Measurements from ENCODE around the gene KNDC1.
"Not testable (repeated sequence)": the region's sequence is repeated elsewhere in the genome, so short reads cannot be mapped to it uniquely, and the experiment has no call there.

Gene KNDC1, protein sequence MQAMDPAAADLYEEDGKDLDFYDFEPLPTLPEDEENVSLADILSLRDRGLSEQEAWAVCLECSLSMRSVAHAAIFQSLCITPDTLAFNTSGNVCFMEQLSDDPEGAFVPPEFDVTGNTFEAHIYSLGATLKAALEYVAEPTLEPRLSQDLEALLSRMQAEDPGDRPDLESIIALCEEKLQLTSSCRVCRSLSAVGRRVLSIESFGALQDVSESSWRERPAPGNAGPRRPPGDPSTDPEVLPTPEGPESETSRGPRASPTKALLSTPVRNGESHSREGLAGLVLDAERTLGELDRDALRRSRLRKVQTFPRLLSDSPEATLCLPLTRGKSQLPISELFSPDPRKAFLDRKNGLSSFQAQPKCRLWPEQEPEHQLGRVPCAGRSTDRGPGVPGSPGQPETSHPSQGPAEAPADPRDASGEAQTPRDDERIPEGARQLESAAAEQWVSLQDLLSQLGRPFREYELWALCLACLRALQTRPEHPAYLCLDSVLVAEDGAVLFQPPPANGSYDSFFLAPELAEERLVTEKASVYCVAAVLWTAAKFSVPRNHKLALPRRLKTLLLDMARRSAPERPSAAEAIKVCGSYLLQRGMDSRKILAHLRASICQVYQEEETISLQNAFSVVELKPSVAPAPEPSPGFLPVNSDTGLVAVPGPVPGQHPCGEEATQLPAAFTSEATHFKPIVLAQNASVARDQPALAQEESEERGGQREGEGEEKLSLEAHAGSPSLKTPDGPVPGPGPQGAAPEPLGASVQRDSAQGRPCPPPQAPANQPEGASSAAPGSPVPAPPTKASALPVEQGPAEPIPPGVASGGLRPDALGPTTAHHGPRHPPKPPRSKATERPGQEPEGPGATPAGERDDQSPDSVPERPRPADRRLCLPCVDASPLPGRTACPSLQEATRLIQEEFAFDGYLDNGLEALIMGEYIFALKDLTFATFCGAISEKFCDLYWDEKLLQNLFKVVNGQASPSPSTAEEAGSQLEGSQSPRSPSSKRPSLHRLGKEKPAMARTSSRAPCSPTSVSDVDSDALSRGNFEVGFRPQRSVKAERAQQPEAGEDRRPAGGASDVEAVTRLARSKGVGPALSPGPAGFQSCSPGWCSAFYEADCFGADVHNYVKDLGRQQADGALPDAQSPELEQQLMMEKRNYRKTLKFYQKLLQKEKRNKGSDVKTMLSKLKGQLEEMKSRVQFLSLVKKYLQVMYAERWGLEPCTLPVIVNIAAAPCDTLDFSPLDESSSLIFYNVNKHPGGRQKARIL (N-terminal part only)

DNA sequence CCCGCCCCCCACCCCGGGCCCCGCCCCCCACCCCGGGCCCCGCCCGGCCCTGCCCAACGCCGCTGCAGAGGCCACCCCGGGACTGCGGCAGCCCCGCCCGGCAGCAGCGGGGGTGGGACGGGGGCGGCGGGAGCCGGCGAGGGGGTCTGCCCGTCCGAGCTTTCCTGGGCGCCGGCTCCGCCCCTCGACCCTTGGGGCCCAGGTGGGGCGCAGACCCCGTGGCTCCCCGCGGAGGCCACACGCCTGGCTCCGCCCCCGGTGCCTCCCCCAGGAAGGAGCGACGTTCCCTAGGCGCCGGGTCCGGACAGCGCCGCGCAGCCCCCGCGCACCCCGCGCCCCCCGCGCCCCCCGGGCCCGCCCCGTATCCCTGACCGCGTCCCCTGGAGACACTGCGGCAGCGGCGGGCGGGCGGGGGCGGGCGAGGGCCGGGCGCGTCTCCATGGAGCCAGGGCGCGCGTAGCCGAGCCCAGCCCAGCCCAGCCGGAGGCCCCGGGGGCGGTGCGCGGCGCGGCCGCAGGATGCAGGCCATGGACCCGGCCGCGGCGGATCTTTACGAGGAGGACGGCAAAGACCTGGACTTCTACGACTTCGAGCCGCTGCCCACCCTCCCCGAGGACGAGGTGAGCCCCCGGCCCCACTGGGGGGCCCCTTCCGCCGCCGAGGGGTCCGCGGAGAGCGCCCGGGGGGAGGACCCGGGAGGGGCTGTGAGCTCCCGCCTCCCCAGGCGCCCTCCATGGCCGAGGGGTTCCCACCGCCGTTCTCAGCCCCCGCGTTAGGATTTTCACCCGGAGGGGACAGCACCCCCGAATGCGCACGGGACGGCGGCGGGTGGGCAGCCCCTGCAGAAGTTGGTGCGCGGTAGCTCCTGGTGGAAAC, at the start of gene KNDC1:
TSS of gene KNDC1 (plus strand) at position 270 of the 876 bp plus-strand sequence. CDS start at position 519, 249 bp downstream.
- DNase-seq: no peak

DNA sequence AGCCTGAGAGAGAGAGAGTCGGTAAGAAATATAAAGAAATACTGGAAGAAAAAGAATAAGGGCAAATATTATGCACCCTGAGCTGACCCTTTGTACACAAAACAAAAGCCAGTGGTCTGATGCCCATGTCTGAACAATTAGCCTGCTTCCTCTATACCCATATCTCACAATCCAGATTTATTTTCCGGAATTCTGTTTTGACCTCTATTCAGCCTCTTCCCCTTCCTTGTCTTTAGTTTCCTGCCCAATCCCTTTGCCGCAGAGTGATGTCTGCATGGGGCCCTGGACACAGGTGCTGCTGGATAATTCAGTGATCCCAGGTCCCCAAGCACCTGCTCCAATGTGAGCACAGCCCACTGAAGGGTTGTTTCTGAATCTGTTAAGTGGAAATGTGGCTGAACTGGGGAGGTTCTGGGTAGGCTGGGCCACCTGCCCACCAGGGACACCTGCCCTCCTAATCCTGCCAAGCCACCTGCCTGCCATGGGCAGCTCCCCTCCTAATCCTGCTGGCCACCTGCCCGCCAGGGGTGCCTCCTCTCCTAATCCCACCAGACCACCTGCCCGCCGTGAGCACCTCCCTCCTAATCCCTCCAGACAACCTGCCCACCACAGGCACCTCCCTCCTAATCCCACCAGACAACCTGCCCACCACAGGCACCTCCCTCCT, 49.3 kb upstream of the KNDC1 start:
- no peak for DNase-seq

DNA sequence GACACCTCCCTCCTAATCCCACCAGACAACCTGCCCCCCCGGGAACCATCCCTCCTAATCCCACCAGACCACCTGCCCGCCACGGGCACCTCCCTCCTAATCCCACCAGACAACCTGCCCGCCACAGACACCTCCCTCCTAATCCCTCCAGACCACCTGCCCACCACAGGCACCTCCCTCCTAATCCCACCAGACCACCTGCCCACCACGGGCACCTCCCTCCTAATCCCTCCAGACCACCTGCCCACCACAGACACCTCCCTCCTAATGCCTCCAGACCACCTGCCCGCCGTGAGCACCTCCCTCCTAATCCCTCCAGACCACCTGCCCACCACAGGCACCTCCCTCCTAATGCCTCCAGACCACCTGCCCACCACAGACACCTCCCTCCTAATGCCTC, 48.4 kb upstream of the KNDC1 start:
- not testable (repeated sequence) for DNase-seq

DNA sequence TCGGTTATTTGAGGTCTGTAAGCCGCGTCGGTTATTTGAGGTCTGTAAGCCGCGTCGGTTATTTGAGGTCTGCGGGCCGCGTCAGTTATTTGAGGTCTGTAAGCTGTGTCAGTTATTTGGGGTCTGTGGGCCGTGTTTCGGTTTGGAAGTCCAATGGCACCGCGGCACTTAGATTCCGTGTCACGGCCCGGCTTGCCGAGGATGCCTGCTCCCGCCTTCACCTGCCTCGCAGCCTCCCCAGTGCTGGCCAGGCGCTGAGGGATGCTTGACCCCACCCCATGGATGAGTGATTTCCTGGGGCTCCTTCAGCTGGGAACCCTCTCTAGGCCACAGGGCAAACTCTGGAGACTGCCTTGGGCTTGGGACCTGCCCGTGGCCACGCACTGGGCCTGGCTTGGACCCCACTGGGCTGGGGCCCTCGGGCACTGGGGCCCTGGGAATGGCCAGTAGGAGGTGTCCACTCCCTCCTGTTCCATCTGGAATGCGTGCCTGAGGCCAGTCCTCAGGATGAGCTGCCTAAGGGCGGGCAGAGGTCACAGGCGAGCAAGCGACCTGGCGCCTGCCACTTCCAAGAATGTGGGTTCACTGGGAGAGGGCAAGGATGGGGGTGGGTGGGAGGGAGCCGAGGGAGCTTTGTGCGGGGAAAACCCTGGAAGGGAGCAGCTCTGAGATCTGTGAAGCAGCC, 46.7 kb upstream of the KNDC1 start:
- DNase-seq: no peak

DNA sequence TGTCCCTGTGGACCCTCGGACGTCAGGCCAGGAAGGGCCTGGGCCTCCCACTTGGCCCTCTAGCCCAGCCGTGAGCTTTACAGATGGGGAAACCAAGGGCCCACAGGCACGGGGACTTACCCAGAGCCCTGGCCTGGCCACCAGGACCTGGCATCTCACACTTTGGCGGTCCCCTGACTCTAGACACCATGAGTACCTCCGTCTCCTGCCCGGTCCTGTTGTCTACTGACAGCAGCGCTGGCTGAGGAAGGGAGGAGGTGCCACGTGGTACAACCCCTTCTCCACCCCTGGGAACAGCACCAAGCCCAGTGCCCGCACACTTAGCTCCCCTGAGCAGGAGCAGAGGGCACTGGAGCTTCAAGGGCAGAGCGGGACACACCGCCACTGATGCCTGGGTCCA, 46.2 kb upstream of the KNDC1 start:
- no peak for DNase-seq

DNA sequence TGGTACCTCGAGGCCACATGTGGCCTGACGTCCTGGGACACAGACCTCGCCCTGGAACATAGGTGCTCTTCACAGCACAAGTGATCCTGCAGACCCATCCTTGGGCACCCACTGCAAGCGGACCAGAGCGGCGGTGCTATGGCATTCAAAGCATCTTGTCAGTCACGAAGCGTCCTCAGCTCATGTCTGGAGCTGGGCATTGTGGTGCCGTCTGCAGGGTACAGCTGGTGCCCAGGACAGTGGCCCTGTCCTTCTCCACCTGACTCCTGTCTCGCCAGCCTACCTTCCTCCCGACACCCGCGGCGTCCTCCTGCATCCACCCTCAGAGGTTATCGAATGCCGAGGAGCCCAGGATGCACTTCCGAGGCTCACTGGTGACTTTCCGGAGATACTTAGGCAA, 45.8 kb upstream of the KNDC1 start:
- DNase-seq: no peak

DNA sequence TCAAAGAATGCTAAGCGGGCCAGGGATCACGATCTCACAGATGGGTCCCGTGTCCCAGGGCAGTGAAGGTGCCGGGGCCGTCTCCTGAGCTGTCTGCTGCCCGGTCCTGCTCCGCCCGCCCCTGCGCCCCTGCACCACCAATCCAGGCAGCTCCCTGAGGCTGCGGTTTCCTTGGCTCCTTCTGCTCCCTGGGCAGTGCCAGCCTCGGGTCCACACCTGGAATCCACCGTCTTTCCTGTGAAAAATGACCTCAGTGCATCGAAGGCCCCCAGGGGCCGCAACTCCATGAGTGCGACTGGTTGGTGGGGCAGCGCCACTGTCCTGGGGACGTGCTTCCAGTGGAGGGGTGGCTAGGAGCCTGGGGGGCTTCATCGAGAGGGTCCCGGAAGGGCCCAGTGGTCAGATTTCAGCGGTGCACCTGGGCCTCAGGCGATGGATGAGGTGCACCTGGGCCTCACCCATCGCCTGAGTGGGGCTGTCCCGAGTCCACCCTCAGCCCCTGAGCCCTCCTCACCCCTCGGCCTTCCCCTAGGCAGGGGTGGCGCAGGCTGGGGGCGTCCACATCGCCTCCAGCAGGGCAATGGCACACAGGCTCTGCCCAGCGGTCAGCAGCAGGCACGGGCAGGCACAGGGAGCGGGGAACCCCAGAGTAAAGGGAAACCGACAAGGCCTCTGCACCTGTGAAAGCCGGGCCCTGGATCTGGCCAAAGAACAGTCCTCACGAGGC, 45.1 kb upstream of the KNDC1 start:
- DNase-seq: no peak

DNA sequence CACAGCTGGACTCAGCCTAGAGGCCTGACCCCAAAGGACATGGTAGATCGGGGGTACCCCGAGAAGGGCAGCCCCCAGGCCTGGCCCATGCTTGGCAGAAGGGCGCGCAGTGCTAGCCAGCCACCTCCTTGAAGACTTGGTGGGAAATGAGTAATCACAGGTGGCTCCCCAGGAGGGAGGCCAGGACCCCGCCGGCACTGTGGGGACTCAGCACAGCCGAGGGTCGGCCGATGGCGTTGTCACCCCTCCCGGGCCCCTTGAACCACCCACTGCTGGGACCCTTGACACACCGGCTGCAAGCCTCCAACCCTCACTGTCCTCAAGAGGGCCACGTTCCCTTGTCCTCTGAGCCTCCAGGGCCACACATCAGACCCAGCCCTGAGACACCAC, 44.6 kb upstream of the KNDC1 start:
- DNase-seq: no peak

DNA sequence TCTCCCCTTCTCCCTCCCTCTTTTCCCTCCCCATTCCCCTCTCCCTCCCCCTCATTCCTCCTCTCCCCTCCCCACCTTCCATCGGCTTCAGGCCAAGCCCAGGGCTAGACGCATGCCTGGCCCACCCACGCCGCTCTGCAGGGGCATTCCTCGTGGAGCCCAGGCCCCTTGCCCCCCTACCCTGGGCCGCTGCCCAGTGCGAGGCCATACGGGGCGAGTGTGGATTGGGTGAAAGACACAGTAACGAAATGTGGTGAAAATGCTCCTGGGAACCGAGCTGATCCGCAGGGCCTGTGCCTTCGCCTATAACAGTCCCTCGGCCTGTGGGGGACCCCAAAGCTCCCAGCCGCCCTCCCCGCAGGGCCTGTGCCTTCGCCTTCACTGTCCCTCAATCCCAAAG, 44.0 kb upstream of the KNDC1 start:
- no peak for DNase-seq

DNA sequence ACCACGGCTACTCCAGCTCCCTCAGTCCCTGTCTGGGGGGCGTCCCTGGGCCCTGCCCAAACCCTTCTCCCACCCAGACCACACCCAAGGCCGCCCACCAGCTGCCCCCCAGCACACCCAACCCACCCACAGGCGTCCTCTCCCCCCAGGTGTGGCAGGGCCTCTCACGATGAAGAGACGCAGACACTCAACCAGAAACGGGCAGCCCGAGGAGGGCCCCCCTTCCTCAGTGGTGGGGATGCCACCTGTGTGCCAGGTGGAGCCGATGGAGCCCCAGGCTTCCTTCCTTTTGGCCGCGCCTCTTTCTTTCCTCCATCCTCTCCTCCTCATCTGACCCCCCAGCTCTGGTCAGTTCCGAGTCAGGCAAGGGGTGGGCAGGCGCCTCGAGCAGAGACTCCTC, 43.6 kb upstream of the KNDC1 start:
- DNase-seq: no peak

DNA sequence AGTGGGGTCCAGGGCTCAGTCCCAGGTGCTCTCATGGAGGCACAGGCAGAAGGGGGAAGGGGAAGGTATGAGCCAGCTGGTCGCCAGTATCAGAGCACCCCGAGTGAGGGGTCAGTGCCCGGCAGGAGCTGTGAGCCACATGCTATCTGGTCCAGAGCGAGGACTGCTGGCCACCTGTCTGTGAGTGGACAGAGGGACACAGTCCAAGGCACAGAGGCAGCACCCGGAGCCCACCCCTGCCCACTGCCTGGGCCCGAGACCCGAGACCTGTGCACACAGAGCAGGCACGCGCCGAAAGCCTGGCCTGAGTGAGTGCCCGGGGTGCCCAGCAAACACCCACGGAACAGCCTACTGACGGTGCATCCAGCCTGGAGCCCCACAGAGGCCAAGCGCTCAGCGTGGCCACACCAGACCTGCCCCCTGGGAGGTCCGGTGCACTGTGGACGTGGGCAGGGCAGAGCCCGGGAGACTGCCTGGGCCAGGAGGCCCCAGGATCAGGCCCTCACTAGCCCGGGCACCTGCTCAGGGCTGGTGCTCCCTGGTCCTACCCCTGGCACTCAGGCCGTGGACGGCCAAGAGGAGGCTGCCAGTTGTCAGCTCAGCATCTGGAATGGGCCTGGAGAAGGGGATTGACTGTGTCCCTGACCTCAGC, 42.9 kb upstream of the KNDC1 start:
- no peak for DNase-seq

DNA sequence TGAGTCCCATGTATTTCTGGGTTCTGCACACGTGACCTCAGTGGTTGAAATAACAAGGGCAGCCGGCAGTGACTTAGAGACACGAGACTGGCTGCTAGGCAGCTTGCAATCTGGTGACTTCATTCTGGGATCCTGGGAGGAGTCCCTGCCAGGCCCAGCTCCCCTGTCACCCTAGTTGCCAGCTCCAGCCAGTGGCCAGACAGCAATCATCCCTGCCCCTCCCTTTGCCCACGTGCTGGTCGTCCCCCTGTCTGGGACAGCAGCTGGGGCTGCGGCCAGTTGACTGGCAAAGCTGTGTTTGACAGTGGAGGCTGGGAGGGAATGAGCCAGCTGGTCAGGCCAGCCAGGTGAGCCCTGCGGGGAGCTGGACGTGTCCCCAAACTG, 42.3 kb upstream of the KNDC1 start:
- no peak for DNase-seq

DNA sequence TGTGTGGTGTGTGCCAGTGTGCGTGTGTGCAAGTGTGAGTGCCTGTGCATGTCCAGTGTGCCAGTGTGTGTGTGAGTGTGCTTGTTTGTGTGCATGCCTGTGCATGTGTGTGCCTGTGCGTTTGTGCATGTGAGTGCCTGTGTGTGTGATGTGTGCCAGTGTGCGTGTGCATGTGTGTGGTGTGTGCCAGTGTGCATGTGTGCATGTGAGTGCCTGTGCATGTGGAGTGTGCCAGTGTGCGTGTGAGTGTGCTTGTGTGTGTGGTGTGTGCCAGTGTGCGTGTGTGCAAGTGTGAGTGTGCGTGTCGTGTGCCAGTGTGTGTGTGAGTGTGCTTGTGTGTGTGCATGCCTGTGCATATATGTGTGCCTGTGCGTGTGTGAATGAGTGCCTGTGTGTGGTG, 38.5 kb upstream of the KNDC1 start:
- no peak for DNase-seq

DNA sequence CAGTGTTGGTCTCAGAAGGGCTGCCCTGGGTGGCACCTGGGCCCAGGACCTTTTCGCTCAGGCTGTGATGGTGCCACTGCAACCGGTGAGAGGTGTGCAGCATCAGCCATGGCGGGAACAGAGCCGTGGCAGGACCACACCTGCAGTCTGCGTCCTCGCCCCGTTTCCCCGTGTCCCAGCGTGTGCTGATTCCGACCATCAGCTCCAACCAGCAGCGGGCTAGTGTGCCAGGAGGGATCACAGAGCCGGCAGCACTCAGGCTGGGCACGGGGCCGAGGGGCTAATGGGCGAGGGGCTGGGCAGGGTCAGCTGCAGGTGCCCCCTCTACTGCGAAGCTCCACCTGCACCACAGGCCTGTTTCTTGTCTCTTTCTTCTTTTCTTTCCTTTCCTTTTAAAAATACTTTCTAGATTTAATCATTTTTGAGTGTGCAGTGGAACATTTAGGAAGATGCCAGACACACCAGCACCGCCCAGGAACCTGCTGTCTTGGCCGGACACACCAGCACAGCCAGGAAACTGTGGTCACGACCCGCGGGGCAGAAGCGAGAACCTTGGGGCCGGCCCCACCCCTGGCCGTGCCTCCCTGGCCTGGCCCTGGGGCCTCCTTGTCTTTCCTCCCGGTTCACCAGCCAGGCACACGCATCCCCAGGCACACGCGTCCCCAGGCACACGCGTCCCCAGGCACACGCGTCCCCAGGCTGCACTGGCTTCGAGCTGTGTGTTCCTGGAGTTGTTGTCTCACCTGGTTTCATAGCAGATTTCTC, 37.7 kb upstream of the KNDC1 start:
- DNase-seq: no peak

DNA sequence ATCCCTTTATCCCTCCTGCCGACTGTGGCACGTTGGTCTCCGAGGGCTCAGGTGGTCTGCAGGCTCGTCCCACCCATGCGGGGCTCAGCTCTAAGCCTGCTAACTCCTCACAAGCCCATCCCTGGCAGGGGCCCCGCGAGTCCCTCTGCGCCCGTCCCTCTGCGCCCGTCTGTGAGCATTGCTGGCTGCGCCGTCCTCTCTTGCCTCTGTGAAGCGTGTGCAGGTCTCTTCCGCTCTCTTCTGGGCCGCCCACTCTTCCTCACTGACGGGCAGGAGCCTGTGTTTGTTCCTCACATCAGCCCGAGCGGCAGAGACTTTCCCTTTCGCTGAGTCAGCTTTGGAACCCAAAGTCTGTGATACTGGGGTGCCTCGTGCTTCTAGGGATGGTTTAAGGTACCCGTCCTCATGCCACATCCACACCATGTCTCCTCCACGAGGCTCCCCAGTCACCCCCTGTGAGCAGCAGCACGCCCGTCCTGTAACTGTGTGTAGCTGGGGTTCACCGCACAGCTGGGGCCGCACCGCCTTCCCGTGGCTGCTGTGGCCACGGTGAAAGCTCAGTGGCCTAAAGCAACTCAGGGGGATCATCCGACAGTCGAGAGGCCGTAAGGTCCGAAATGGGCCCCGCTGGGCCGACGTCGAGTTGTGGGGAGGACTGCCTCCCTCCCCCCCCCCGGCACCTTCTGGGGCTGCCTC, 36.8 kb upstream of the KNDC1 start:
- DNase-seq: no peak

DNA sequence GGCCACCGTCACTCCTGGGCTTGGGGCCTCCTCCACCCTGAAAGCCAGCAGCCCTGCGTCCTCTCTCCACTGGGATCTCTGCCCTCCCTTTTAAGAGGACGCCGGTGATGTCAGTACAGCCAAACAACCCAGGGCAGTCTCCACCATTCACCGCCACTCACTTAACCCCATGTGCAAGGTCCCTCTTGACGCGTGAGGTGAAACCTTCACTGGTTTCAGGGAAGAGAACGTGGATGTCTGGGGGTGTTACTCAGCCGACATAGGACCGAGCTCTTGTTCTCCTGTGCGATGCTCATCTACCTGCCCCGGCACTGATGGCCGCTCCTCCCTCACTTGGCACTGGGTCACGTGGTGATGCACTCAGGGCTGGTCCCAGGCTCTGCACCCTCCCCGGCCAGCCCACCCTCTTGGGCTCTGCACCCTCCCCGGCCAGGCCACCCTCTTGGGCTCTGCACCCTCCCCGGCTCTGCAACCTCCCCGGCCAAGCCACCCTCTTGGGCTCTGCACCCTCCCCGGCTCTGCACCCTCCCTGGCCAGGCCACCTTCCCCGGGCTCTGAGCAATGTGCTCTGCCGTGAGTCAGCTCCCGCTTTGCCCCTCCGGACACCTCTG, 36.2 kb upstream of the KNDC1 start:
- DNase-seq: no peak

DNA sequence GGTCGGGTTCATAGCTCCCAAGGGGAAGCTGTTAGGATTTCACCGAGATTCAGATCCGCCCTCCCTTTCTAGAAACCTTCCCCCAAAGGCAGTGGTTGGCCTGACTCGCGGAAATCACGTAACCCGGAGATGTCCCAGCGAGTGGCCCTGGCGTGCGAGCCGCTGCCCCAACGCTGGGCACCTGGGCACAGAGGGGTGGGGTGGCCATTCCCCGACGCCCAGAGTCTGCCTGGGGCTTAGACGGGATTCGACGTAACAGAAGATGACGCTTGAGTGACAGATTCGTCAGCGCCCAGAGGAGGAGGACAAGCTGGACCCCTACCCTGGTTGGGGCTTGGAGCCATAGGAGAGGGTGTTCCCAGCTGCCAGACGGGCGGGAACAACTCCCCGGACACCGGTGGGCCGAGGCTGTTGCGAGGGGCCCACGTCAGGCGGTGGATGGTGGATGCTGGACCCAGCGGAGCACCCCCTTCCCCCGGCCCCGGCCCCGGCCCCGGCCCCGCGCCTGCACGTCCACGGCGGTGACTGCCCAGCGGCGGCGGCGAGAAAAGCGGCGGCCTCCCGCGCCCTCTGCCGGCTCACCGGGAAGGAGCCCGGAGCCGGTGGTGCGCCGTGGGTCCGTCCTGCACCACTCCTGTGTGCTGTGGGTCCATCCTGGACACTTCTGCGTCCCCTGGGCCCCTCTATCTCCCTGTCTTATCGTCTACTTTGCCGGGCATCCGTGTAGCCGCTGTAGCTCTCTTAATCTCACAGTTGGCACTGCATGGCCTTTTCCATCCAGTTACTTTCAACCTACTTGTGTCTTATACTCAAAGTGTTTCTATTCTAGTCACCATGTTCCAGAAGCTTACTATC, 35.4 kb upstream of the KNDC1 start:
- no peak for DNase-seq

Data from NCI-H1417 treated with DMSO at 0.1 percent for 48 hours (cell line).